Neural progenitor cell (in vitro differentiated cells): ENCODE results near the gene XCR1. TPM values are rescaled to one million over a fixed set of nuclear protein-coding genes. Genes with fewer than 3 reads are reported as not detected.

ENCODE experiments used
- DNase-seq: peaks from one replicate; pipeline ENCODE4 v3.0.0-alpha.2; 2016; ENCODE audit warnings: low spot score
- H2AFZ ChIP-seq: fragments of 200-600 bp; sonication (generic); replicated peaks from 2 replicates; pipeline ENCODE4 v1.6.1; 2016; ENCODE audit warnings: antibody characterized with exemption
- H3F3A ChIP-seq: fragments of 200-600 bp; sonication (generic); 2 replicates; pipeline ENCODE4 v1.6.1; 2016; ENCODE audit warnings: antibody characterized with exemption, low read depth
- H3K27ac ChIP-seq: fragments of 200-600 bp; sonication (generic); 2 replicates; pipeline ENCODE4 v1.5.1; 2016; ENCODE audit warnings: mild to moderate bottlenecking
- H3K27me3 ChIP-seq: fragments of 200-600 bp; sonication (generic); 2 replicates; pipeline ENCODE4 v1.6.1; 2016; ENCODE audit warnings: mild to moderate bottlenecking, moderate library complexity
- H3K36me3 ChIP-seq: fragments of 200-600 bp; sonication (generic); 2 replicates; pipeline ENCODE4 v1.5.1; 2016
- H3K4me1 ChIP-seq: fragments of 200-600 bp; sonication (generic); 2 replicates; pipeline ENCODE4 v1.6.1; 2016; ENCODE audit warnings: mixed run types
- H3K4me2 ChIP-seq: fragments of 200-600 bp; sonication (generic); 2 replicates; pipeline ENCODE4 v1.6.1; 2016
- H3K4me3 ChIP-seq: fragments of 200-600 bp; sonication (generic); 2 replicates; pipeline ENCODE4 v1.5.1; 2016
- H3K79me2 ChIP-seq: fragments of 200-600 bp; sonication (generic); 2 replicates; pipeline ENCODE4 v1.6.1; 2016; ENCODE audit warnings: low read depth
- H3K9ac ChIP-seq: fragments of 200-600 bp; sonication (generic); 2 replicates; pipeline ENCODE4 v1.6.1; 2016
- H3K9me3 ChIP-seq: fragments of 200-600 bp; sonication (generic); 2 replicates; pipeline ENCODE4 v1.5.1; 2016; ENCODE audit warnings: low read depth
- H4K20me1 ChIP-seq: fragments of 200-600 bp; sonication (generic); 2 replicates; pipeline ENCODE4 v1.6.1; 2016; ENCODE audit warnings: low read depth
- H3K27ac Mint-ChIP-seq: 3 replicates; pipeline ENCODE4 v1.8.0; 2021; ENCODE audit warnings: mixed read lengths
- H3K27me3 Mint-ChIP-seq: 2 replicates; pipeline ENCODE4 v1.8.0; 2022; ENCODE audit warnings: low read depth, mild to moderate bottlenecking, inconsistent platforms, moderate library complexity, mixed read lengths; ENCODE audit not compliant: insufficient read depth
- H3K36me3 Mint-ChIP-seq: 3 replicates; pipeline ENCODE4 v1.8.0; 2021; ENCODE audit warnings: mixed read lengths
- H3K4me1 Mint-ChIP-seq: 3 replicates; pipeline ENCODE4 v1.8.0; 2021; ENCODE audit warnings: mixed read lengths
- H3K4me3 Mint-ChIP-seq: 3 replicates; pipeline ENCODE4 v1.8.0; 2021; ENCODE audit warnings: mild to moderate bottlenecking, moderate library complexity, mixed read lengths
- H3K9me3 Mint-ChIP-seq: 3 replicates; pipeline ENCODE4 v1.8.0; 2020; ENCODE audit warnings: mixed read lengths
- CTCF ChIP-seq: fragments of 200-600 bp; sonication (generic); IDR thresholded peaks from 2 replicates; pipeline ENCODE4 v1.5.1; 2017; ENCODE audit warnings: antibody characterized with exemption, mild to moderate bottlenecking
- EZH2 ChIP-seq: fragments of 200-600 bp; sonication (generic); IDR thresholded peaks from 2 replicates; pipeline ENCODE4 v1.6.1; 2017; ENCODE audit warnings: antibody characterized with exemption, mild to moderate bottlenecking, moderate library complexity
- EZH2phosphoT487 ChIP-seq: fragments of 200-600 bp; sonication (generic); IDR thresholded peaks from 2 replicates; pipeline ENCODE4 v1.6.1; 2017; ENCODE audit warnings: antibody characterized with exemption
- total RNA-seq: library from RNA; depleted of rRNA; stranded (reverse); fragments of >200 nt; gene quantifications from 2 replicates; pipeline ENCODE4 v1.2.3, GENCODE V29; 2015; ENCODE audit warnings: low replicate concordance

Gene XCR1
- total RNA-seq, 1 donor from 2014 or later, result not detected

GRCh38 chr3:46036191-46036590 is 8.9 kb upstream of the XCR1 start:
- Histone ChIP-seq H3K9me3 (no peaks in the 10 kb centered on the region), H3K9ac (no peak overlapping the region), H3K27ac (no peak overlapping the region), H3K4me1 (no peaks in the 10 kb centered on the region), H3K4me2 (no peak overlapping the region), H3K4me3 (no peak overlapping the region), H2AFZ (no peak overlapping the region), H3K27me3 (no peaks in the 10 kb centered on the region), H4K20me1 (no peaks in the 10 kb centered on the region), H3K36me3 (no peaks in the 10 kb centered on the region), H3F3A (no peaks in the 10 kb centered on the region), H3K79me2 (no peaks in the 10 kb centered on the region)
- no peaks in the 10 kb centered on the region for H3K4me1 Mint-ChIP-seq
- no peak for TF ChIP-seq EZH2phosphoT487
- TF ChIP-seq CTCF, result no peak
- no peak for TF ChIP-seq EZH2
- H3K36me3 Mint-ChIP-seq, result no peaks in the 10 kb centered on the region
- no peak overlapping the region for H3K27ac Mint-ChIP-seq
- H3K4me3 Mint-ChIP-seq, result no peak overlapping the region
- peaks cover under 1% of the 10 kb centered on the region for H3K9me3 Mint-ChIP-seq
- H3K27me3 Mint-ChIP-seq, result peaks cover 2% of the 10 kb centered on the region
- no peak for DNase-seq

- Histone ChIP-seq H3K36me3 (no peaks in the 10 kb centered on the region), H3K4me2 (no peak overlapping the region), H3K27ac (no peak overlapping the region), H3K9ac (no peak overlapping the region), H3K4me1 (no peaks in the 10 kb centered on the region), H3K9me3 (no peaks in the 10 kb centered on the region), H4K20me1 (no peaks in the 10 kb centered on the region), H3K27me3 (no peaks in the 10 kb centered on the region), H3K4me3 (no peak overlapping the region), H3F3A (no peaks in the 10 kb centered on the region), H3K79me2 (no peaks in the 10 kb centered on the region), H2AFZ (no peak overlapping the region)
- no peaks in the 10 kb centered on the region for H3K4me1 Mint-ChIP-seq
- no peak for DNase-seq
- no peaks in the 10 kb centered on the region for H3K36me3 Mint-ChIP-seq
- H3K27me3 Mint-ChIP-seq, result peaks cover 2% of the 10 kb centered on the region
- H3K9me3 Mint-ChIP-seq, result no peaks in the 10 kb centered on the region
- no peak for TF ChIP-seq EZH2phosphoT487
- H3K4me3 Mint-ChIP-seq, result no peak overlapping the region
- H3K27ac Mint-ChIP-seq, result no peak overlapping the region
These were observed 4.5 kb upstream of the XCR1 start for GRCh38 chr3:46031747-46032146.

GRCh38 chr3:46031269-46031668 is 4.0 kb upstream of the XCR1 start:
- no peaks in the 10 kb centered on the region for H3K4me1 Mint-ChIP-seq

More at GRCh38 chr3:46031269-46031668, 4.0 kb upstream of the XCR1 start:
- Histone ChIP-seq H3F3A (no peaks in the 10 kb centered on the region), H3K79me2 (no peaks in the 10 kb centered on the region), H2AFZ (no peak overlapping the region), H4K20me1 (no peaks in the 10 kb centered on the region), H3K4me2 (no peak overlapping the region), H3K9me3 (no peaks in the 10 kb centered on the region), H3K27ac (no peak overlapping the region), H3K9ac (no peak overlapping the region), H3K4me1 (no peaks in the 10 kb centered on the region), H3K4me3 (no peak overlapping the region), H3K36me3 (no peaks in the 10 kb centered on the region), H3K27me3 (no peaks in the 10 kb centered on the region)
- H3K27me3 Mint-ChIP-seq, result peaks cover 4% of the 10 kb centered on the region
- no peak overlapping the region for H3K4me3 Mint-ChIP-seq
- no peak overlapping the region for H3K27ac Mint-ChIP-seq
- H3K9me3 Mint-ChIP-seq, result no peaks in the 10 kb centered on the region
- H3K36me3 Mint-ChIP-seq, result no peaks in the 10 kb centered on the region
- TF ChIP-seq EZH2 (no peak), EZH2phosphoT487 (no peak), CTCF (no peak)
- no peak for DNase-seq
